Mesenteric fat pad (tissue), 1 donor: ENCODE data around the gene PES1. TPM values are rescaled to one million over a fixed set of nuclear protein-coding genes. Genes with fewer than 3 reads are reported as not detected.
"Not testable (repeated sequence)": the region's sequence is repeated elsewhere in the genome, so short reads cannot be mapped to it uniquely, and the experiment has no call there.

Experiments used
- DNase-seq: peaks from one replicate; pipeline ENCODE4 v3.0.0-alpha.2; 2020; ENCODE audit warnings: low spot score
- long read RNA-seq: library from polyadenylated mRNA; unstranded; transcript quantifications from one replicate; pipeline ENCODE4 v2.0.0, GENCODE V29; 2020
- total RNA-seq: library from RNA; stranded (reverse); fragmentation: NEBNext Ultra II Directional; extraction: Animal tissue kit (Norgen Biotek cat#: 25700); gene quantifications from one replicate; pipeline ENCODE4 v1.2.1, GENCODE V29; 2021
- donor health status: DM: yes; HTN: yes; CAD: no.

Gene PES1
- 59.4 TPM for total RNA-seq
- long read RNA-seq, transcript PES1-202 (15 exons, 2,295 nt), result major isoform, 57 of 106 reads
- long read RNA-seq, partial matches to known transcripts, result 33 of 106 reads
- long read RNA-seq, other reads (novel, unspliced or antisense), result 10 of 106 reads

- peak; percentile 96 for DNase-seq
Observed at GRCh38 chr22:30591588-30592359, at the start of gene PES1. TSS of gene PES1 (minus strand) at chr22:30591910. CDS start at chr22:30591833, 77 bp downstream.

DNA sequence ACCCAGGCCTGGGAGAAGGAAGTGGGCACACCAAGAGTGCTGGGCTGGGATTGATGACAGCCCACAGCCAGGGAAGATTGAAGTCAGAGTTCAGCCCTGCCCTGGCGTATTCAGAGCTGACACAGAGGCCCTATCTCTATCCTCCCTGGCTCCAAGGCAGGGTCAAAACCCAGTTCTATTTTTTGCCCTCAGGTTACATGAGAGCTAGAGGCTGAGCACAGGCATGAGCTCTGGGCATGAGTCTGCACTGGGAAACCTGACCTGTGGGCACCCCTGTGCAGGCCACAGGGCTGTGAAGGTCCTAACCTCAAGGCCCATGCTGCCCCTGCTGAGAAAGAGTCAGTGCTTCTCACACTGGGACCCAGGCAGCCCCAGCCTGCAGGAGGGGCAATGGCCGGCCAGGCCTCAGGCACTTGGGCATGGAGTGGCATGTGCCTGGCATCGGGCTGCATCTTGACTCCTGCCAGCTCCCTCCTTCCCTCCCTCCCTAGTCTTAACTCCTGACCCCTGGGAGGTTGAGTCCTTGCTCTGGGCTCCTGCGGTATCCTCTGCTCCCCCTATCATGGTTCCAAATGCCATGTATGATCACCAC, 49.2 kb upstream of the PES1 start:
- DNase-seq, result no peak

DNA sequence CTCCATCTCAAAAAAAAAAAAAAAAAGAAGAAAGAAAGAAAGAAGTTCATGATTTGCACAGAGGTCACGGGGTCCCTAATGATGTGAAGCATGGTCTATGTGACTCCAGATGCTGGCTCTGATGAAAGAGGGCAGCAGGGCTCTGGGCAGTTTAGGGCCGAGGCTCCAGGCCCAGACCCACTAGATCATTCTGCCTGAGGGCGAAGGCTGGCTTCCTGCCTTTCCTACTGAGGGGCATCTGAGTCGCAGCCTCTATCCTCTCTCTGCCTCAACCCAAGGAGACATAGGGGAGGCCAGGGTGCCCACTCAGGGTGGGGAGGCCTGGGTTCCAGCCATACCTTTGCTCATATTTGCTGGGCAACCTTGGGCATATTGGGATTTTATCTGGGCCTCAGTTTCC, 48.7 kb upstream of the PES1 start:
- DNase-seq, result no peak

DNA sequence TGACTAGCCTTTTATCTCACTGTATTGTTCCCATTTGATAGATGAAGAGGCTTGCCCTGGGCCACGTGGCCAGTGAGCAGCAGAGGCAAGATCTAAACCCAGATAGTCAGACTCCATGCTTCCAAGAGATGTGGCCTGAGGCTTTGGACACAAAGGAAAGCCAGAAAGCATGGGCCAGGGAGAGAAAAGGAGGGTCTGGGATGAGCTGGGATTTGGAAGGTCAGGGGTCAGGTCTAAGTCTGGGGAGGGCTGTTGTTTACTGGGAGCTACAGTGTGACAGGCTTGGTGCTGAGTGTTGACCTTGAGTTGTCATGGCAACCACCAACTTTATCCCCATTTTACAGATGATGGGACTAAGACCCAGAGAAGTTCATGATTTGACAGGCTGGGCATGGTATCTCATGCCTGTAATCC, 46.0 kb upstream of the PES1 start:
- no peak for DNase-seq

- no peak for DNase-seq
Observed at GRCh38 chr22:30636226-30637077, 44.7 kb upstream of the PES1 start.

DNA sequence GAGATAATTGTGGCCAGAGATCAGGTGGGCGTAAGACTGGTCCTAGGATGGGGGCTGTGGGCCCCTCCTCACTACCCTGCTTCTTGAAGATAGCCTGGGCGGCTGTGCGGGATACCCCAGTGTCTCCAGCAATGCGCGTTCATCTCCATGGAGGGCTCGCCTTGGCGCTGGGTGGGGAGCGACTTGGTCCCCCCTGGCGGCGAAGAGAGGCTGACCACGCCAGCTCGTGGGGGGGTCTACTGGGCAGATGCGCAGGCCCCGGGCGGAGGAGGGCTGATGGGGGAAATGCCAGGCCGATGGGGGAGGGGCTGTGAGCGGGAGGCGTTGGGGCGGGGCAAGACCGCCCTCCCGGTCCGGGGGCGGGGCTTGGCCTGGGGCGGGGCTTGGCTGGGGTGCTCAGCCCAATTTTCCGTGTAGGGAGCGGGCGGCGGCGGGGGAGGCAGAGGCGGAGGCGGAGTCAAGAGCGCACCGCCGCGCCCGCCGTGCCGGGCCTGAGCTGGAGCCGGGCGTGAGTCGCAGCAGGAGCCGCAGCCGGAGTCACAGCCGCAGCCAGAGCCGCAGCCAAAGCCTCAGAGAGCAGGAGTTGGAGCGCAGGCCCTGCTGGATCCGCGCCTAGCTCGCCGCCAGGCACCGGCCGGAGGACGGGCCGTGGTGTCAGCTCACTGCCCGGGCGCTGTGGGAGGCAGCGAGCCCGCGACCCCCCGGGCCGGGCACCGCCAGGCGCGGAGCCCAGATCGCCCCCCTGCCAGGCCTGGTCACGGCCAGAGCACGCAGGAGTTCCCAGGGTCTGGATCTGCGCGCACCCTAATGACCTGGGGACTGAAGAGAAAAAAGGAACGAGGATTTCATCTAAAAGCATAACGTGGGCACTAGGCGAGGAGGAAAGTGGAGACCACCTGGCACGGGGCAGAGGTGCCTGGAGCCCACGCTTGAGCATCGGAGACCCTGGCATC, 43.8 kb upstream of the PES1 start, which contains the start of gene SLC35E4:
Gene SLC35E4 (plus strand): TSS at position 509 of the 953 bp plus-strand sequence. CDS start 670 bp downstream, outside the sequence.
- peak; percentile 99 for DNase-seq

GRCh38 chr22:30634471-30635233, 42.9 kb upstream of the PES1 start:
- DNase-seq, result peak; percentile 95

GRCh38 chr22:30631469-30631868, 39.8 kb upstream of the PES1 start:
- not testable (repeated sequence) for DNase-seq

DNA sequence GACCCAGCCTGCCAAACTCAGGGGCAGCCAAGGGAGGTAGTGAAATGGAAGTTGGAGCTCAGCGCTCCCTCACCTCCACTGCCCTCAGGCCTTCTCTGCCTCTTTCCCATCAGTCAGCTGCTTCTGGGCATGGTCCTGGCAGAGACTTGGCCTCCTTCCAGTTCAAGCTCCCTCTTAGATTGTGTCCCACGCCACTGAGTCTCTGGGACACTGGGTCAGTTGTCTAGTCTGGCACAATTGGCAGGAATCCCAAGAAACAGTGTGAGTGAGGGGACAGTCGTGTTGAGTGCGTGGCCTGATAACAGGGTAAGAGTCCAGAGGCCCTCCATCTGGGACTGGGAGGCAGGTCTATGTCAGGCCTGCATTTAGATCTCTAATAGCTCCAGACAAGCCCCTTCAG, 36.8 kb upstream of the PES1 start:
- no peak for DNase-seq

GRCh38 chr22:30627471-30627870, 35.8 kb upstream of the PES1 start:
- DNase-seq, result no peak

GRCh38 chr22:30626413-30626812, 34.7 kb upstream of the PES1 start:
- DNase-seq, result no peak

GRCh38 chr22:30619909-30620308, 28.2 kb upstream of the PES1 start:
- DNase-seq, result not testable (repeated sequence)

DNA sequence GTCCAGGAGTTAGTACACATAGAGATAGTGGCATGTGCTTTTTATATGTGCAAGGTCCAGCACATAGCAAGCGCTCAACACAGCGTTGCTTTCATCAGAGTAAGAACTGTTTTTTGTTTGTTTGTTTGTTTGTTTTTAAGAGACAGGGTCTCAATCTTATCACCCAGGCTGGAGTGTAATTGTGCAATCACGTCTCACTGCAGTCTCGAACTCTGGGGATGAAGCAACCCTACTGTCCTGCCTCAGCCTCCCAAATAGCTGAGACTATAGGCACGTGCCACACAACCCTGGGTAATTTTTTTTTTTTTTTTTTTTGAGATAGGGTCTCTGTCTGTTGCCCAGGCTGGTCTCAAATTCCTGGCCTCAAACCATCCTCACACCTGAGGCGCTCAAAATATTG, 26.1 kb upstream of the PES1 start:
- no peak for DNase-seq

- DNase-seq, result no peak
Observed at GRCh38 chr22:30615543-30615954, 23.8 kb upstream of the PES1 start.

DNA sequence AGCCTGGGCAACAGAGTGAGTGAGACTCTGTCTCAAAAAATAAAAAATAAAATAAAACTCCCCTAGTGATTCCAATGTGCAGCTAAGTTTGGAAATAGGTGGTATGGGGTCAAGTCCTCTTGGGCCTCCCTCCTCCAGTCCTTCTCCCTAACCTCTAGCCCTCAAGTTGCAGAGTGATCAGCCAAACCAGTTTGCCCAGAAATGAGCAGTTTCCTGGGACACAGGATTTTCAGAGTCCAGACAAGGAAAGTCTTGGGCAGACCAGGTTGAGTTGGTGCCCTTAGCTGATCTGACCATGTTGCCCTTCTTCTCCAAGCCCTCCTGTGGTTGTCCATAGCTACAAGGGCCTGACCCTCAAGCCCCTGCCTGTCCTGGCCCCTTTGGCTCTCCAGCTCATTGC, 23.2 kb upstream of the PES1 start:
- DNase-seq, result no peak

DNA sequence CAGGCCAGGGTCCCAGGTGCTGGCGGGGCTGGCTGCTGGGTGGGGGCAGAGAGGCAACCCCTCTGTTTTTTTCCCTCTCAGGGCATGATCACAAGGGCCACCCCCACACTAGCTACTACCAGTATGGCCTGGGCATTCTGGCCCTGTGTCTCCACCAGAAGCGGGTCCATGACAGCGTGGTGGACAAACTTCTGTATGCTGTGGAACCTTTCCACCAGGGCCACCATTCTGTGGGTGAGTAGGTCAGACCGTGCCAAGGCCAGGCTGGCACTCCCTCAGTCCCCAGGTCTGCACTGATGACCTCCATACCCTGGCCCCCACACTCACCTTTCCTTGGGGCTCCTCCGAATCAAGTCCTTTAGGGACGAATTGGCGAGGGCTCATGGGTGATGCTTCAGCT, 22.6 kb upstream of the PES1 start:
- no peak for DNase-seq

DNA sequence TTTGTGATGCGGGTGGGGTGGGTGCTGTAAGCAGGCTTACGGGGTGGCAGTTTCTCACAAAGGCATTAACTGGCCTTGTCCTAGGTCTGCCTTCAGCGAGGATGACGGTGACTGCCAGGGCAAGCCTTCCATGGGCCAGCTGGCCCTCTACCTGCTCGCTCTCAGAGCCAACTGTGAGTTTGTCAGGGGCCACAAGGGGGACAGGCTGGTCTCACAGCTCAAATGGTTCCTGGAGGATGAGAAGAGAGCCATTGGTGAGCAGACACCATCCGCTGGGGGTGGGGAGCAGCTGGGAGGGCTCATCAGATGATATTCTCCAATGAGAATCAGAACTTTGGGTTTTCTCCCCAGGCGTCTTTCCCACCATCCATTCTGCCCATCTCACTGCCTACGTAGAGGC, 21.1 kb upstream of the PES1 start:
- no peak for DNase-seq

- no peak for DNase-seq
Observed at GRCh38 chr22:30611197-30611596, 19.5 kb upstream of the PES1 start.

GRCh38 chr22:30610299-30610698, 18.6 kb upstream of the PES1 start:
- DNase-seq, result no peak
